WERI-Rb-1 (cell line): ENCODE results near the gene MTREX.

ENCODE experiments used
- DNase-seq: peaks from one replicate; pipeline ENCODE4 v3.0.0-alpha.2; 2020
- H3K27ac ChIP-seq: fragments of 250-450 bp; sonication (Bioruptor Pico); 2 replicates; pipeline ENCODE4 v1.5.1; 2020; ENCODE audit warnings: mild to moderate bottlenecking, moderate library complexity
- H3K27me3 ChIP-seq: fragments of 250-450 bp; sonication (Bioruptor Pico); 2 replicates; pipeline ENCODE4 v1.5.1; 2021; ENCODE audit warnings: mild to moderate bottlenecking, low read depth, moderate library complexity; ENCODE audit not compliant: insufficient read depth, severe bottlenecking
- H3K36me3 ChIP-seq: fragments of 250-450 bp; sonication (Bioruptor Pico); 2 replicates; pipeline ENCODE4 v1.5.1; 2020; ENCODE audit warnings: mild to moderate bottlenecking, moderate library complexity
- H3K4me3 ChIP-seq: 2 replicates; pipeline ENCODE4 v1.5.1; 2011; ENCODE audit warnings: low read depth, mild to moderate bottlenecking, control low read depth, low read length
- H3K9me3 ChIP-seq: fragments of 250-450 bp; sonication (Bioruptor Pico); 2 replicates; pipeline ENCODE4 v1.5.1; 2021; ENCODE audit warnings: mild to moderate bottlenecking, moderate library complexity; ENCODE audit not compliant: severe bottlenecking
- CTCF ChIP-seq: IDR thresholded peaks from 2 replicates; pipeline ENCODE4 v1.5.1; 2011; ENCODE audit warnings: low read depth, mild to moderate bottlenecking, control low read depth, inconsistent platforms, low read length

The MTREX gene

DNA sequence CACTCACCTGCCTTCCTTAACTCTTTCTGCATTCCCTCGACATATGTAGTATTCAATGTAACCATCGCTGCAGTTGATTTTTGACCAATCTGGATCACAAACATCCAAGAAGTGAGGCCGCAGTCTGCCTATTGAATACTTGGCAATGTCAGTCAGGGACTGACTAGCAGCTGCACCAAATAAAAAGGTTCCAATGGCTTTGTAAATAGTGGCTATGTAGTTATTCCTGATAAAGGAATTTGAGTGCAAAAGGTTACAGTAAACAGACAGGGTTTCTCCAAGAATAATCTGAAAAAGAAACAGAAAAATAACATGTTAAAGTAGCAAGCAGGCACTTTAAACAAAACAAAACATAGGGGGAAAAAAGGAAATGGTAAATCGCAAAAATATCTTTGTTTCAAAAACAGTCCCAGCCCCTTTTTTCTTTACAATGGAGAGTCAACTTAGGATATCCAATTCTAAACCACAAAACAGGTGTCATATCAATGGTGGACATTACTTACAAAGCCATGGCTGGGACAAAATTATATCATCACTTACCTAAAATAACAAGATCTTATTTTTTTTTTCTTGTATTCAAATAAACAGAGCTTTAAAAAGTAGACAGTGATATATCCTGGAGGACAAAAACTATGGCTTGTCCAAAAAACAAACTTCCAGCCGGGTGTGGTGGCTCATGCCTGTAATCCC lies 160.2 kb downstream of the MTREX start:
- Histone ChIP-seq H3K4me3 (no peak overlapping the region), H3K9me3 (no peaks in the 10 kb centered on the region), H3K27me3 (no peaks in the 10 kb centered on the region), H3K27ac (no peak overlapping the region), H3K36me3 (no peaks in the 10 kb centered on the region)
- no peak for TF ChIP-seq CTCF
- DNase-seq: no peak

DNA sequence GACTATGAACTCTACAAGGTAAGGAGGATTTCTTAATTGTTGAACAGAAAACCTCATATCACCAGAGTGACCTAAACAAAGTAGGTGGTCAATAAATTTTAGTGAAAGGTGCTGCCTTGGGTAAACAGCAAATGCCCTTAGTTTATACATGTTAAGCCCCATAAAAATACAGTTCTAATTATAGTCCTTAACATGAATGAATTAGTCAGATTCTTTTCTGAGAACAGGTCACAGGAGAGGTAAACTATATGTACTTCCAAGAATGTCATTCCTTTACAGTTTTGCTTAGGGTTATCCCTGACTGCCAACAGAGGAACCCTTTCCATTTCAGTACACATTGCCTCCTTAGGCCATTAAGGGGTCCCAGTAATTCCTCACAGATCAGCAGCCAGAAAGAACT lies 162.1 kb downstream of the MTREX start:
- no peak for DNase-seq
- H3K9me3 ChIP-seq: no peaks in the 10 kb centered on the region
- no peak overlapping the region for H3K27ac ChIP-seq
- no peaks in the 10 kb centered on the region for H3K27me3 ChIP-seq
- no peak overlapping the region for H3K4me3 ChIP-seq
- no peaks in the 10 kb centered on the region for H3K36me3 ChIP-seq
- no peak for TF ChIP-seq CTCF

- Histone ChIP-seq H3K36me3 (no peaks in the 10 kb centered on the region), H3K9me3 (no peaks in the 10 kb centered on the region), H3K27ac (no peak overlapping the region), H3K27me3 (no peaks in the 10 kb centered on the region), H3K4me3 (no peak overlapping the region)
- DNase-seq: no peak
- no peak for TF ChIP-seq CTCF
Observed at GRCh38 chr5:55470282-55470681, 162.5 kb downstream of the MTREX start.

DNA sequence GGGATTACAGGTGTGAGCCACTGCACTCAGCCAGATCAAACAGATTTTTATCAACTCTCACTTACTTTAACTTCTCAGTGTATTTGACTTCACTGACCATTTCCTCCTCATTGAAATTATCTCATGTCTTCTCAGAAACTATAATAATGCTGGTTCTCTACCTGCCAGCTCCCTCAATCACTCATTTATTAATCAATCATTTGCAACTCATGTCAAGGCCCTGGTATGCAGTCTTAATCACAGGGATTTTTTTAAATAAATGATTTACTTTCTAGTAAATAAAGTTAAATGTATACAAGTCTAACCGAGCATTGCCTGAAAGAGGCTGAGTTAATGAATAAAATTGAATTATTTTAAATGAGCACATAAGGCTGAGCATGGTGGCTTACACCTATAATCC lies 163.7 kb downstream of the MTREX start:
- Histone ChIP-seq H3K36me3 (no peaks in the 10 kb centered on the region), H3K27ac (no peak overlapping the region), H3K27me3 (no peaks in the 10 kb centered on the region), H3K4me3 (no peak overlapping the region), H3K9me3 (no peaks in the 10 kb centered on the region)
- DNase-seq: no peak
- no peak for TF ChIP-seq CTCF

- H3K27ac ChIP-seq: no peak overlapping the region
- no peaks in the 10 kb centered on the region for H3K27me3 ChIP-seq
- no peak overlapping the region for H3K4me3 ChIP-seq
- no peaks in the 10 kb centered on the region for H3K9me3 ChIP-seq
- no peaks in the 10 kb centered on the region for H3K36me3 ChIP-seq
- no peak for TF ChIP-seq CTCF
- no peak for DNase-seq
Observed at GRCh38 chr5:55472642-55473041, 164.9 kb downstream of the MTREX start.
